PC-3 (cell line): ENCODE data around the gene ZNF784.

Experiments used
- CTCF ChIP-seq: fragments of 300-600 bp; sonication (generic); conservative IDR thresholded peaks from 2 replicates; pipeline ENCODE4 v1.5.1; 2017; ENCODE audit warnings: antibody characterized with exemption, low read depth, mild to moderate bottlenecking, low read length
- EZH2 ChIP-seq: fragments of 300-600 bp; sonication (generic); IDR thresholded peaks from one replicate; pipeline ENCODE4 v1.6.1; 2017; ENCODE audit warnings: antibody characterized with exemption, mild to moderate bottlenecking, low read length; ENCODE audit not compliant: unreplicated experiment
- EZH2phosphoT487 ChIP-seq: fragments of 300-600 bp; sonication (generic); IDR thresholded peaks from 2 replicates; pipeline ENCODE4 v1.6.1; 2018; ENCODE audit warnings: mild to moderate bottlenecking, antibody characterized with exemption, low read length, borderline replicate concordance

DNA sequence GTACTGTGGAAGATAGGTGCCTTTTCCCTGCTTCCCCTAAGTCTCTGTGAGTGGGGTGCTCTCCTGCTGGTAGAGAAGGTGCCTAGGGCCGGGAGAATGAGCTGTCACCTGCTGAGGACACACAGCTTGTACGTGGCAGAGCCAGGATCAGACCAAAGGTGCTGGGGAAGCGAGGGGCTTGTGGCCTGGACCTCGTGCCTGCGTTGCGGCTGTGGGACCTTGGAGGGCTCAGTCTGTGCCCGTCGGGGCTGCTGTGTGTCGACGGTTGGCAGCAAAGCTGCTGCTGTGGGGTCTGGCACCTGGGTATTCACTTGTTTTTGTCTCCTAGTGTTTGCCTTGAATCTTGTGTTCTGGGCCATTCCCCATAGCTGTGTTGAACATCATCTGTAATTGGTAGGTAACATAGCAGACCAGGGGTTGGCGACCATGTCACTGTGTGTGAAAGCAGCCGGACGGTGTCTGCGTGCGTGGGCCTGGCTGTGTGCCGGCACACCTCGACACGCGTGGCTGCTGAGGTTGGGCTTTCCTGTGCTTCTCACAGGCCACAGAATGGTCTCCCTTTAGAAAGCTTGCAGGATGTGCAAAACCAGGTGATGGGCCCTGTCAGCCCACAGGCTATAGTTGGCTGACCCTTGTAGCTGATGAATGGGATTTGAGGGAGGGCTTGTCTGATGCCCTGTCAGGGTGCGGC, 39.6 kb upstream of the ZNF784 start:
- TF ChIP-seq CTCF (no peak), EZH2 (no peak), EZH2phosphoT487 (no peak)
